MM.1S (cell line): ENCODE data around the gene MED13.

Experiments used
- DNase-seq: peaks from one replicate; pipeline ENCODE4 v3.0.0-alpha.2; 2015
- H2AFZ ChIP-seq: fragments of 300-600 bp; sonication (generic); 2 replicates; pipeline ENCODE4 v1.6.0; 2016; ENCODE audit warnings: antibody characterized with exemption, low read length
- H3F3A ChIP-seq: fragments of 300-600 bp; sonication (generic); 2 replicates; pipeline ENCODE4 v1.6.1; 2016; ENCODE audit warnings: mild to moderate bottlenecking, antibody characterized with exemption, low read length, moderate library complexity, mixed read lengths; ENCODE audit not compliant: insufficient read depth
- H3K27ac ChIP-seq: fragments of 300-600 bp; sonication (generic); 2 replicates; pipeline ENCODE4 v1.5.1; 2016; ENCODE audit warnings: mild to moderate bottlenecking, low read length
- H3K27me3 ChIP-seq: fragments of 300-600 bp; sonication (generic); replicated peaks from 2 replicates; pipeline ENCODE4 v1.6.0; 2016; ENCODE audit warnings: low read length; ENCODE audit not compliant: insufficient read depth
- H3K36me3 ChIP-seq: fragments of 300-600 bp; sonication (generic); replicated peaks from 2 replicates; pipeline ENCODE4 v1.6.1; 2016; ENCODE audit warnings: mild to moderate bottlenecking, low read length, mixed read lengths; ENCODE audit not compliant: insufficient read depth
- H3K4me1 ChIP-seq: fragments of 300-600 bp; sonication (generic); 2 replicates; pipeline ENCODE4 v1.6.1; 2016; ENCODE audit warnings: low read length, mixed read lengths
- H3K4me2 ChIP-seq: fragments of 300-600 bp; sonication (generic); 2 replicates; pipeline ENCODE4 v1.6.0; 2016; ENCODE audit warnings: low read depth, low read length
- H3K4me3 ChIP-seq: fragments of 300-600 bp; sonication (generic); 2 replicates; pipeline ENCODE4 v1.5.1; 2016; ENCODE audit warnings: low read length, mixed read lengths
- H3K79me2 ChIP-seq: fragments of 300-600 bp; sonication (generic); 2 replicates; pipeline ENCODE4 v1.6.1; 2016; ENCODE audit warnings: mixed run types, low read length, mixed read lengths
- H3K9ac ChIP-seq: fragments of 300-600 bp; sonication (generic); 2 replicates; pipeline ENCODE4 v1.6.1; 2016; ENCODE audit warnings: low read length, mixed read lengths
- H3K9me2 ChIP-seq: fragments of 300-600 bp; sonication (generic); replicated peaks from 2 replicates; pipeline ENCODE4 v1.6.1; 2016; ENCODE audit warnings: mild to moderate bottlenecking, low read length, mixed read lengths; ENCODE audit not compliant: insufficient read depth
- H3K9me3 ChIP-seq: fragments of 300-600 bp; sonication (generic); replicated peaks from 2 replicates; pipeline ENCODE4 v1.6.1; 2016; ENCODE audit warnings: mild to moderate bottlenecking, low read length, mixed read lengths; ENCODE audit not compliant: insufficient read depth
- H4K20me1 ChIP-seq: fragments of 300-600 bp; sonication (generic); 2 replicates; pipeline ENCODE4 v1.6.1; 2016; ENCODE audit warnings: mild to moderate bottlenecking, low read length, moderate library complexity, mixed read lengths; ENCODE audit not compliant: insufficient read depth
- EZH2 ChIP-seq: fragments of 300-600 bp; sonication (generic); optimal IDR thresholded peaks from 2 replicates; pipeline ENCODE3; 2017; ENCODE audit warnings: low read depth, mild to moderate bottlenecking, antibody characterized with exemption, low read length, mixed read lengths
- EZH2phosphoT487 ChIP-seq: fragments of 300-600 bp; sonication (generic); IDR thresholded peaks from 2 replicates; pipeline ENCODE4 v1.6.1; 2018; ENCODE audit warnings: antibody characterized with exemption, low read length
- TF ChIP-seq, protein P1 (sequence below): fragments of 300-600 bp; sonication (generic); IDR thresholded peaks from 2 replicates; pipeline ENCODE4 v1.5.1; 2016; ENCODE audit warnings: antibody characterized with exemption, low read length, mixed read lengths

Gene MED13

GRCh38 chr17:62105861-62106260 lies 40.8 kb upstream of the MED13 start:
- Histone ChIP-seq H3K4me3 (no peak overlapping the region), H3F3A (peaks cover 2% of the 10 kb centered on the region; the same call in 1 of the 2 replicates), H3K4me1 (no peaks in the 10 kb centered on the region), H3K27me3 (no peaks in the 10 kb centered on the region), H4K20me1 (no peaks in the 10 kb centered on the region), H3K9me2 (no peaks in the 10 kb centered on the region), H3K79me2 (no peaks in the 10 kb centered on the region), H3K9me3 (no peaks in the 10 kb centered on the region), H2AFZ (no peak overlapping the region), H3K4me2 (no peak overlapping the region), H3K36me3 (no peaks in the 10 kb centered on the region), H3K27ac (no peak overlapping the region), H3K9ac (no peak overlapping the region)
- DNase-seq: no peak
- TF ChIP-seq EZH2phosphoT487 (no peak), EZH2 (no peak)
- TF ChIP-seq, protein P1, sequence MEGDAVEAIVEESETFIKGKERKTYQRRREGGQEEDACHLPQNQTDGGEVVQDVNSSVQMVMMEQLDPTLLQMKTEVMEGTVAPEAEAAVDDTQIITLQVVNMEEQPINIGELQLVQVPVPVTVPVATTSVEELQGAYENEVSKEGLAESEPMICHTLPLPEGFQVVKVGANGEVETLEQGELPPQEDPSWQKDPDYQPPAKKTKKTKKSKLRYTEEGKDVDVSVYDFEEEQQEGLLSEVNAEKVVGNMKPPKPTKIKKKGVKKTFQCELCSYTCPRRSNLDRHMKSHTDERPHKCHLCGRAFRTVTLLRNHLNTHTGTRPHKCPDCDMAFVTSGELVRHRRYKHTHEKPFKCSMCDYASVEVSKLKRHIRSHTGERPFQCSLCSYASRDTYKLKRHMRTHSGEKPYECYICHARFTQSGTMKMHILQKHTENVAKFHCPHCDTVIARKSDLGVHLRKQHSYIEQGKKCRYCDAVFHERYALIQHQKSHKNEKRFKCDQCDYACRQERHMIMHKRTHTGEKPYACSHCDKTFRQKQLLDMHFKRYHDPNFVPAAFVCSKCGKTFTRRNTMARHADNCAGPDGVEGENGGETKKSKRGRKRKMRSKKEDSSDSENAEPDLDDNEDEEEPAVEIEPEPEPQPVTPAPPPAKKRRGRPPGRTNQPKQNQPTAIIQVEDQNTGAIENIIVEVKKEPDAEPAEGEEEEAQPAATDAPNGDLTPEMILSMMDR: no peak

- Histone ChIP-seq H3K36me3 (no peaks in the 10 kb centered on the region), H3K4me3 (no peak overlapping the region), H3K27me3 (no peaks in the 10 kb centered on the region), H4K20me1 (no peaks in the 10 kb centered on the region), H3K4me1 (no peaks in the 10 kb centered on the region), H3K79me2 (no peaks in the 10 kb centered on the region), H3K9me2 (no peaks in the 10 kb centered on the region), H3K9ac (no peak overlapping the region), H3F3A (peaks cover 2% of the 10 kb centered on the region; the same call in 1 of the 2 replicates), H3K9me3 (no peaks in the 10 kb centered on the region), H2AFZ (no peak overlapping the region), H3K4me2 (no peak overlapping the region), H3K27ac (no peak overlapping the region)
- no peak for TF ChIP-seq EZH2
- TF ChIP-seq, protein P1: no peak
- TF ChIP-seq EZH2phosphoT487: no peak
- no peak for DNase-seq
Observed at GRCh38 chr17:62105357-62105756, 40.3 kb upstream of the MED13 start.

GRCh38 chr17:62101515-62101914 lies 36.4 kb upstream of the MED13 start:
- Histone ChIP-seq H3K27ac (no peak overlapping the region), H2AFZ (no peak overlapping the region), H3K9me2 (no peaks in the 10 kb centered on the region), H3K9me3 (no peaks in the 10 kb centered on the region), H3K36me3 (no peaks in the 10 kb centered on the region), H3K9ac (no peak overlapping the region), H4K20me1 (no peaks in the 10 kb centered on the region), H3K27me3 (no peaks in the 10 kb centered on the region), H3K79me2 (no peaks in the 10 kb centered on the region), H3K4me2 (no peak overlapping the region), H3F3A (peaks cover 17% of the 10 kb centered on the region), H3K4me3 (no peak overlapping the region), H3K4me1 (peaks cover 18% of the 10 kb centered on the region)
- TF ChIP-seq, protein P1: no peak
- TF ChIP-seq EZH2: no peak
- TF ChIP-seq EZH2phosphoT487: no peak
- DNase-seq: no peak
